ENCODE measurements around the gene EYA2. TPM values are rescaled to one million over a fixed set of nuclear protein-coding genes. Genes with fewer than 3 reads are reported as not detected.

Gene EYA2
- polyA plus RNA-seq, 1 donor (not counting 4 experiments of a cell fraction or from before 2014, with no cell fraction given): not detected

DNA sequence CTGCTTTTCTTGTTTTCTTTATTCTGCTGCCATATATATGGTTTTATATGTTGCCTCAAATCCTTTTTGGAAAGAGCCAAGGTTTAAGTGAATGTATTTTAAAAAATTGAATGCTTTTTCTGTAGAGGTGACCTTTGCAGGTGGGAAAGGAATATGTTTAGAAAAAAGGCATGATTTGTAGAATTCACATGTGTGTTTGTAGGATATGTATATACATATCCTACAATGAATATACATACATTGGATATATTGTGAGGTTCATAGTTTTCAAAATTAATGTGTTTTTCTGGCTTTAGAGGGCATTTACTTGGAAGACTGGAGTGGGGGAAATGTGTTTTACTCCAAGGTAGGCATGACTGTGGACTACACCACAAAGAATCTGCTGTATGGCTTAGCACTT lies 4.0 kb upstream of the EYA2 start:
- Histone ChIP-seq H3K4me1 (ENCODE audit: control insufficient read depth, extremely low read depth, insufficient read depth, low read length) (no peaks in the 10 kb centered on the region), H3K79me2 (ENCODE audit: control insufficient read depth, insufficient read depth, low read length) (no peaks in the 10 kb centered on the region), H3K36me3 (ENCODE audit: control insufficient read depth in 2 of 2, extremely low read depth in 1 of 2, insufficient read depth in 2 of 2, low read length in 2 of 2) (no peaks in the 10 kb centered on the region), H3K4me3 (ENCODE audit: control insufficient read depth in 2 of 3, extremely low read depth in 1 of 3, insufficient read depth in 2 of 3, low read depth in 1 of 3, low read length in 3 of 3) (no peak overlapping the region), H3K27me3 (ENCODE audit: control insufficient read depth, extremely low read depth, insufficient read depth, low read length) (peaks cover 27% of the 10 kb centered on the region), H3K4me2 (ENCODE audit: control insufficient read depth, extremely low read depth, insufficient read depth, low read depth, low read length) (no peak overlapping the region), H3K9ac (ENCODE audit: control insufficient read depth, extremely low read depth, insufficient read depth, low read length) (no peak overlapping the region), H4K20me1 (ENCODE audit: control insufficient read depth, extremely low read depth, insufficient read depth, low read length) (no peaks in the 10 kb centered on the region), H2AFZ (ENCODE audit: control insufficient read depth, low read length) (no peak overlapping the region), H3K9me3 (ENCODE audit: control insufficient read depth, low read depth, low read length) (no peaks in the 10 kb centered on the region), H3K9me1 (ENCODE audit: control insufficient read depth, extremely low read depth, insufficient read depth, low read length) (no peaks in the 10 kb centered on the region), H3K27ac (ENCODE audit: control insufficient read depth, insufficient read depth, low read length) (no peak overlapping the region)
- dilution Hi-C loops (cut with MboI; ENCODE audit: extremely low pct_ligation_motif_present, low sequenced_read_pairs): no loop called here
- FAIRE-seq (no peak), DNase-seq (ENCODE audit: low read depth, low spot score) (no peak)
- TF ChIP-seq EZH2 (IDR thresholded peaks at IDR 0.05; ENCODE audit: low read length): no peak
- TF ChIP-seq, protein P1, sequence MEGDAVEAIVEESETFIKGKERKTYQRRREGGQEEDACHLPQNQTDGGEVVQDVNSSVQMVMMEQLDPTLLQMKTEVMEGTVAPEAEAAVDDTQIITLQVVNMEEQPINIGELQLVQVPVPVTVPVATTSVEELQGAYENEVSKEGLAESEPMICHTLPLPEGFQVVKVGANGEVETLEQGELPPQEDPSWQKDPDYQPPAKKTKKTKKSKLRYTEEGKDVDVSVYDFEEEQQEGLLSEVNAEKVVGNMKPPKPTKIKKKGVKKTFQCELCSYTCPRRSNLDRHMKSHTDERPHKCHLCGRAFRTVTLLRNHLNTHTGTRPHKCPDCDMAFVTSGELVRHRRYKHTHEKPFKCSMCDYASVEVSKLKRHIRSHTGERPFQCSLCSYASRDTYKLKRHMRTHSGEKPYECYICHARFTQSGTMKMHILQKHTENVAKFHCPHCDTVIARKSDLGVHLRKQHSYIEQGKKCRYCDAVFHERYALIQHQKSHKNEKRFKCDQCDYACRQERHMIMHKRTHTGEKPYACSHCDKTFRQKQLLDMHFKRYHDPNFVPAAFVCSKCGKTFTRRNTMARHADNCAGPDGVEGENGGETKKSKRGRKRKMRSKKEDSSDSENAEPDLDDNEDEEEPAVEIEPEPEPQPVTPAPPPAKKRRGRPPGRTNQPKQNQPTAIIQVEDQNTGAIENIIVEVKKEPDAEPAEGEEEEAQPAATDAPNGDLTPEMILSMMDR (optimal IDR thresholded peaks at IDR 0.05 in 1 of 3, IDR thresholded peaks at IDR 0.05 in 1 of 3, conservative IDR thresholded peaks at IDR 0.05 in 1 of 3; ENCODE audit: extremely low read depth in 1 of 3, insufficient read depth in 2 of 3, low read length in 3 of 3): no peak

DNA sequence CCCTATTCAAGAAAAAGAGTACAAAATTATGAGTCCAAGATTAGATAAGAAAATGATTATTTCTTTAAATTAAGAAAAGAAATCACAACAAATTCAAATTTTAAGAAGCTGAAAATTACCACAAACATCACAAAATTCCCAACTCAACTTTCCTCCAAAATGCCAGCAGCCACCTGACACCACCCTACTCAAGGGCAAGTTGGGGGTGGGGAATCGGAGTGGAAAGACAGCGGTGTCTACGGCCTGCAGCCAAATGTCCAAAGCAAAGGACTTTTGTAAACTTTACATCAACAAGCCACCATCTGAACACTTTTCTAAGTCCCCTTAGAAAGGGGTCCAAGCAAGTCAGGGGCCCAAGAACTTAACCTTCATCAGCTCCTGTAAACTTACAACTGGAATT lies 1.6 kb upstream of the EYA2 start:
- no peak overlapping the region for H3K4me3 ChIP-seq (ENCODE audit: control insufficient read depth in 2 of 3, extremely low read depth in 1 of 3, insufficient read depth in 2 of 3, low read depth in 1 of 3, low read length in 3 of 3)
- no peaks in the 10 kb centered on the region for H3K36me3 ChIP-seq (ENCODE audit: control insufficient read depth in 2 of 2, extremely low read depth in 1 of 2, insufficient read depth in 2 of 2, low read length in 2 of 2)
- H3K27ac ChIP-seq (ENCODE audit: control insufficient read depth, insufficient read depth, low read length): no peak overlapping the region
- DNase-seq (ENCODE audit: low read depth, low spot score): no peak
- dilution Hi-C loops (cut with MboI; ENCODE audit: extremely low pct_ligation_motif_present, low sequenced_read_pairs): no loop called here
- no peak overlapping the region for H3K9ac ChIP-seq (ENCODE audit: control insufficient read depth, extremely low read depth, insufficient read depth, low read length)
- no peak for FAIRE-seq
- H3K4me1 ChIP-seq (ENCODE audit: control insufficient read depth, extremely low read depth, insufficient read depth, low read length): no peaks in the 10 kb centered on the region
- no peak for TF ChIP-seq EZH2 (IDR thresholded peaks at IDR 0.05; ENCODE audit: low read length)
- TF ChIP-seq, protein P1 (optimal IDR thresholded peaks at IDR 0.05 in 1 of 3, IDR thresholded peaks at IDR 0.05 in 1 of 3, conservative IDR thresholded peaks at IDR 0.05 in 1 of 3; ENCODE audit: extremely low read depth in 1 of 3, insufficient read depth in 2 of 3, low read length in 3 of 3): no peak
- H3K9me1 ChIP-seq (ENCODE audit: control insufficient read depth, extremely low read depth, insufficient read depth, low read length): no peaks in the 10 kb centered on the region
- no peaks in the 10 kb centered on the region for H3K79me2 ChIP-seq (ENCODE audit: control insufficient read depth, insufficient read depth, low read length)
- H3K4me2 ChIP-seq (ENCODE audit: control insufficient read depth, extremely low read depth, insufficient read depth, low read depth, low read length): no peak overlapping the region
- H2AFZ ChIP-seq (ENCODE audit: control insufficient read depth, low read length): no peak overlapping the region
- H3K9me3 ChIP-seq (ENCODE audit: control insufficient read depth, low read depth, low read length): no peaks in the 10 kb centered on the region
- peaks cover 44% of the 10 kb centered on the region for H3K27me3 ChIP-seq (ENCODE audit: control insufficient read depth, extremely low read depth, insufficient read depth, low read length)
- no peaks in the 10 kb centered on the region for H4K20me1 ChIP-seq (ENCODE audit: control insufficient read depth, extremely low read depth, insufficient read depth, low read length)
